NCI-H1092 (cell line): ENCODE measurements around the gene PCDH19.

Source experiments
- DNase-seq: peaks from one replicate; lab custom pipeline; 2025; lab: John Stamatoyannopoulos, UW

PCDH19 gene

GRCh38 chrX:100296183-100296753, 113.8 kb downstream of the PCDH19 start:
- DNase-seq: no peak

- no peak for DNase-seq
Measured at GRCh38 chrX:100294965-100295364, 115.1 kb downstream of the PCDH19 start.

- no peak for DNase-seq
Measured at GRCh38 chrX:100289066-100289558, 121.0 kb downstream of the PCDH19 start.

GRCh38 chrX:100277231-100277630, 132.8 kb downstream of the PCDH19 start:
- DNase-seq: no peak

- DNase-seq: no peak
Measured at GRCh38 chrX:100274916-100275315, 135.2 kb downstream of the PCDH19 start.

- DNase-seq: no peak
Measured at GRCh38 chrX:100265179-100265578, 144.9 kb downstream of the PCDH19 start.

- no peak for DNase-seq
Measured at GRCh38 chrX:100264200-100264599, 145.9 kb downstream of the PCDH19 start.

- no peak for DNase-seq
Measured at GRCh38 chrX:100263650-100264049, 146.4 kb downstream of the PCDH19 start.

- DNase-seq: no peak
Measured at GRCh38 chrX:100248885-100249493, 161.1 kb downstream of the PCDH19 start.

- DNase-seq: no peak
Measured at GRCh38 chrX:100247826-100248225, 162.2 kb downstream of the PCDH19 start.

GRCh38 chrX:100244681-100245080, 165.4 kb downstream of the PCDH19 start:
- DNase-seq: no peak
